ENCODE results near the gene ELAVL3. TPM values are rescaled to one million over a fixed set of nuclear protein-coding genes. Genes with fewer than 3 reads are reported as not detected.

Gene ELAVL3
- total RNA-seq, 1 donor from 2014 or later, result 0.66 TPM

DNA sequence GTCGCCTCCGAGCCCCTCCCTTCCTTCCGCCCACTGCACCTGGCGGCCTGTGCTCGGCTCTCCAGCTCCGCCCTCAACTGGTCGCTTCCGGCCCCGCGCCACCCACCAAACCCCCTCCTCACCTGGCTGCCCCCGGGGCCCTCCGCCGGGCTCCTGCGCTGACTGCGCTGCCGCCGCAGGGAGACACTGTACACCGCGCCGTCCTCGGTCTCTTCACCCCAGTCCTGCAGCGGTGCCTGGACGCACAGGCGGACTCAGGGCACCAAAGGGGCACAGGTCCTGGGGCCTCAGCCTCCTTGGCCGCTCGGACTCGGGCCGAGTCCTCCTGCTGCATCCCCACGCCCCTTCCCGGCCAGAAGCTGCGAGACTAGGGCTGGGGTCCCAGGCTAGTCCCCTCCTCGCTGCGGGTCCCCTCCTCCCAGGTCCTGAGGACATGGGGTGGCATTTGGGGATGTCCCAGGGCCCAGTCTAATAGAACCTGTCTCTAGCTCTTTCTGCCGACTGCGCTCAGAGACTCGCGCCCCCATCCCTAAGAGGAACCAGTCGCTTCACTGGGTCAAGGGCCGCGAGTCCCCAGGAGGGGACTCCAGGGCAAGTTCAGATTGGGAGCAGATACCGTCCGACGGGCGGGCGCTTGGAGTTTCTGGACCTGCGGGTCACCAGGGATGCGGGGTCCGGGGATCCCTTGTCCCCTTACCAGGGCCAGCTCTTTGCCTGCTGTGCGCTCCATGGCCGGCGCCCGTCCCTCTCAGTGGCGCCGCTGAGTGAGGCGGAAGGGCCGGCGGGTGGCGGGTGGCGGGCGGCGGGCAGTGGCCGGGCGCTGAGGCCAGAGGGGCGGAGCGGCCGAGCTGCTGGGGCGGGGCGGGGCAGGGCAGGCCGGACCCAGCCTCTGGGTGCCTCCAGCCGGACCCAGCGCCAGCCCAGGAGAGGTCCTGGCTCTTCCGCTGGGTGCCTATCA is 62.0 kb downstream of the ELAVL3 start, which contains the start of gene RGL3:
TSS of gene RGL3 (minus strand) at position 766 of the 958 bp plus-strand sequence. CDS start at position 730, 36 bp downstream.
- Histone ChIP-seq H3K4me1 (peaks cover 54% of the 10 kb centered on the region), H3K36me3 (no peaks in the 10 kb centered on the region), H3K4me3 (peak within 1 kb of the TSS; percentile 66), H3K9me3 (replicated peaks) (no peaks in the 10 kb centered on the region), H3K27me3 (ENCODE audit: low read depth) (peaks cover 88% of the 10 kb centered on the region), H3K27ac (replicated peaks) (peak within 1 kb of the TSS; percentile 84)
- TF ChIP-seq, protein P1, sequence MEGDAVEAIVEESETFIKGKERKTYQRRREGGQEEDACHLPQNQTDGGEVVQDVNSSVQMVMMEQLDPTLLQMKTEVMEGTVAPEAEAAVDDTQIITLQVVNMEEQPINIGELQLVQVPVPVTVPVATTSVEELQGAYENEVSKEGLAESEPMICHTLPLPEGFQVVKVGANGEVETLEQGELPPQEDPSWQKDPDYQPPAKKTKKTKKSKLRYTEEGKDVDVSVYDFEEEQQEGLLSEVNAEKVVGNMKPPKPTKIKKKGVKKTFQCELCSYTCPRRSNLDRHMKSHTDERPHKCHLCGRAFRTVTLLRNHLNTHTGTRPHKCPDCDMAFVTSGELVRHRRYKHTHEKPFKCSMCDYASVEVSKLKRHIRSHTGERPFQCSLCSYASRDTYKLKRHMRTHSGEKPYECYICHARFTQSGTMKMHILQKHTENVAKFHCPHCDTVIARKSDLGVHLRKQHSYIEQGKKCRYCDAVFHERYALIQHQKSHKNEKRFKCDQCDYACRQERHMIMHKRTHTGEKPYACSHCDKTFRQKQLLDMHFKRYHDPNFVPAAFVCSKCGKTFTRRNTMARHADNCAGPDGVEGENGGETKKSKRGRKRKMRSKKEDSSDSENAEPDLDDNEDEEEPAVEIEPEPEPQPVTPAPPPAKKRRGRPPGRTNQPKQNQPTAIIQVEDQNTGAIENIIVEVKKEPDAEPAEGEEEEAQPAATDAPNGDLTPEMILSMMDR (IDR thresholded peaks at IDR 0.05; ENCODE audit: borderline replicate concordance), result no peak
- DNase-seq, result peak; percentile 67
- intact Hi-C loops (cut with micrococcal nuclease), result no loop called here

DNA sequence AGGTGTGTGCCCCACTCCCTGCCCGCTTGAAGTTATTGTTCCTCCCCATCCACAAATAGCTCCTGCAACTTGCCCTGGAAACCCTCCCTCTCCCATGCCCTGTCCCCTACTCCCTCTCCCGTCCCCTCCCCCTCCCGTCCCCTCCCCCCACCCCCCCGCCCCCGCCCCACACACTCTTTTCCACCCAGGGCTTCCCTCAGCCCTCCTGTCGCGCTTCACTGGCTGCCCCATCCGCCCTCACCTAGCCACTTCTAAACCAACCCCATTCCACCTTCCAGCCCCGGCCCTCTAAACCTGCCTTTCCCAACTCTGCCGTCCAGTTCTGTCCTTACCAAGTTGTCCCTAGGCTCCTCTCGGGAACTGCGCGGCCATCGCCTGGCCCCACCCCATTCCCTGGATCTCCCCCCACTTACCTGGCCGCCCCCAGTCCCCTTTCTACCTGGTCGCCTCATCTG is 62.7 kb downstream of the ELAVL3 start:
- no peaks in the 10 kb centered on the region for H3K36me3 ChIP-seq
- peak overlapping the region; percentile 66 for H3K4me3 ChIP-seq
- H3K27ac ChIP-seq (replicated peaks), result peak overlapping the region; percentile 84
- intact Hi-C loops (cut with micrococcal nuclease), result no loop called here
- peaks cover 48% of the 10 kb centered on the region for H3K4me1 ChIP-seq
- TF ChIP-seq, protein P1 (IDR thresholded peaks at IDR 0.05; ENCODE audit: borderline replicate concordance), result no peak
- DNase-seq, result no peak
- H3K27me3 ChIP-seq (ENCODE audit: low read depth), result peaks cover 81% of the 10 kb centered on the region
- H3K9me3 ChIP-seq (replicated peaks), result no peaks in the 10 kb centered on the region

DNA sequence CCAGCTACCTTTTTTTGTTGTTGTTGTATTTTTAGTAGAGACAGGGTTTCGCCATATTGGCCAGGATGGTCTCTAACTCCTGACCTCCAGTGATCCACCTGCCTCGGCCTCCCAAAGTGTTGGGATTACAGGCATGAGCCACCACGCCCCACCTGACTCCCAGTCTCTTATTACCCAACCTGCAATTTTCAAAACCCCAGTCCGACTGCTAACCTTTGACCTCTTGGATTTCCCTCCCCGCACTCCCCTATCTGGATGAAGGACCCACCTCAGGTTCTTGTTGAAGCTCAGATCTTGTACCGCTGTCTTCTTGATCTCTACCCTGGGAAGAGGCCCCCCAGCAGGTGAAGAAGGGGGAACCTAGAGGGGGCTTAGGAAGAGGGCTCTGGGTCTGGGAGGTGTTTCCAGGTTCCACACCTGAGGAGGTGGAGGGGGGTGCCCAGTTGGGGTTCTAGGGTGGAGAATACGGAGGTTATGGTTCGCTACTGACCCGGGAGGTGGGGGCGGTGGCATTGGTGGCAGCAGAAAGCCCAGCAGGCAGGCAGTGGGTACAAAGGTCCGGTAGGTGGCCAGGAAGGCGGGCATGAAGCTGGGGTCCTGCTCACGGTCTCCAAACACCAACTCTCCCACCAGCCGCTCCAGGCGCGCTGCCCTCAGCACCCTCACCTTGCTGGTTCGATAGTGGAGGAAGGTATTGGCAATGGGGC is 64.3 kb downstream of the ELAVL3 start:
- Histone ChIP-seq H3K36me3 (no peaks in the 10 kb centered on the region), H3K27ac (replicated peaks) (no peak overlapping the region), H3K27me3 (ENCODE audit: low read depth) (peaks cover 65% of the 10 kb centered on the region), H3K9me3 (replicated peaks) (no peaks in the 10 kb centered on the region), H3K4me3 (no peak overlapping the region), H3K4me1 (peaks cover 32% of the 10 kb centered on the region)
- no peak for DNase-seq
- TF ChIP-seq, protein P1 (IDR thresholded peaks at IDR 0.05; ENCODE audit: borderline replicate concordance), result no peak
- intact Hi-C loops (cut with micrococcal nuclease), result no loop called here

DNA sequence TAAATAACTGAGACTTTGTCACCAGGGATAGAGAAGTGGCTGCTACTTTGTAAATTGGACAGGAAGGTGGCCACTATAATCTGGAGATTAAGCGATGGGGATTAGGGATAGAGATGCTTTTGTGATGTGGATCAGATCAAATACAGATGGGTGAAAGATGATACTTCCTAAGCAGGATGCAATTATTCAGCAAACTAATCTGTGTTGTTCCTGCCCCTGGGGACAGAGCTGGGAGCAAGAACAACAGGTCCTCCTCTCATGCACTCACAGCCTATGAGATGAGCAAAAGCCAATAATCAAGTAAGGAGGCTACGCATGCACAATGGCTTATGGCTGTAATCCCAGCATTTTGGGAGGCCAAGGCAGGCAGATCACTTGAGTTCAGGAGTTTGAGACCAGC is 66.3 kb downstream of the ELAVL3 start:
- Histone ChIP-seq H3K9me3 (replicated peaks) (no peaks in the 10 kb centered on the region), H3K36me3 (no peaks in the 10 kb centered on the region), H3K4me1 (peaks cover 13% of the 10 kb centered on the region), H3K27me3 (ENCODE audit: low read depth) (peaks cover 65% of the 10 kb centered on the region), H3K27ac (replicated peaks) (no peak overlapping the region), H3K4me3 (no peak overlapping the region)
- TF ChIP-seq, protein P1 (IDR thresholded peaks at IDR 0.05; ENCODE audit: borderline replicate concordance), result no peak
- DNase-seq, result no peak
- intact Hi-C loops (cut with micrococcal nuclease), result no loop called here

DNA sequence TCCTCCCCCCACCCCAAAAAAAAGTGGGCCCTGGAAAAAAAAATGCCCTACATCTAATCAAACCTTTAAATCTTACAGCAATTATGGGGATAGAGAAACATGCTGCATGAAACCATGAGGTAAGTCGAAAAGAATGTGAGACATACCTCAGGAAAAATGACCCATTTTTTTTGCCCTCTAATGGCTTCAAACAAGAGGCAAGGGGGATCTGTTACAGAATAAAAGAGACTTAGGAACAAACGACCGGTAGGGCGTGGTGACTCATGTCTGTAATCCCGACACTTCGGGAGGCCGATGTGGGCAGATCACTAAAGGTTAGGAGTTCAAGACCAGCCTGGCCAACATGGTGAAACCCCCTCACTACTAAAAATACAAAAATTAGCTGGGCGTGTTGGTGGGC is 70.2 kb downstream of the ELAVL3 start:
- TF ChIP-seq, protein P1 (IDR thresholded peaks at IDR 0.05; ENCODE audit: borderline replicate concordance), result no peak

More for the DNA sequence above, 70.2 kb downstream of the ELAVL3 start:
- no peak overlapping the region for H3K27ac ChIP-seq (replicated peaks)
- H3K4me3 ChIP-seq, result no peak overlapping the region
- no peaks in the 10 kb centered on the region for H3K9me3 ChIP-seq (replicated peaks)
- no peaks in the 10 kb centered on the region for H3K36me3 ChIP-seq
- H3K27me3 ChIP-seq (ENCODE audit: low read depth), result peaks cover 63% of the 10 kb centered on the region
- peaks cover 5% of the 10 kb centered on the region for H3K4me1 ChIP-seq
- no peak for DNase-seq
- intact Hi-C loops (cut with micrococcal nuclease), result no loop called here
